SK-N-SH (cell line): ENCODE results near the gene CLRN2. TPM values are rescaled to one million over a fixed set of nuclear protein-coding genes. Genes with fewer than 3 reads are reported as not detected.

Experiments
- CTCF ChIA-PET: fragments of 300-600, 350-600 bp; formaldehyde crosslinking; extraction: SDS; loops from one replicate; lab custom pipeline; 2021; lab: Yijun Ruan, JAX
- POLR2A ChIA-PET: fragments of 350-600 bp; sonication (Branson Sonifier 250); formaldehyde crosslinking; extraction: SDS; loops from one replicate; lab custom pipeline; 2020; ENCODE audit warnings: antibody characterized with exemption, inconsistent platforms; lab: Yijun Ruan, JAX
- DNase-seq: peaks from one replicate; pipeline ENCODE4 v3.0.0; 2012
- H2AFZ ChIP-seq: fragments of 200-600 bp; sonication (generic); 2 replicates; pipeline ENCODE4 v1.8.1; 2016; ENCODE audit warnings: antibody characterized with exemption, mild to moderate bottlenecking, low read depth
- H3F3A ChIP-seq: fragments of 200-600 bp; sonication (generic); replicated peaks from 2 replicates; pipeline ENCODE3; 2016; ENCODE audit warnings: antibody characterized with exemption, mild to moderate bottlenecking; ENCODE audit not compliant: insufficient read depth
- H3K27ac ChIP-seq, 2 experiments: fragments of 200-500 bp in 1 of 2; fragments of 200-600 bp in 1 of 2; sonication (Bioruptor generic) in 1 of 2; sonication (generic), shearing (Covaris generic) in 1 of 2; 2 replicates each; pipeline versions ENCODE4 v1.5.1 to v1.6.1; 2014 to 2016; ENCODE audit warnings: low read depth in 2 of 2, inconsistent platforms in 1 of 2, low read length in 1 of 2, mild to moderate bottlenecking in 1 of 2, mixed read lengths in 1 of 2
- H3K27me3 ChIP-seq: fragments of 200-600 bp; sonication (generic), shearing (Covaris generic); 2 replicates; pipeline ENCODE4 v1.6.1; 2016; ENCODE audit warnings: mixed run types; ENCODE audit not compliant: insufficient read depth
- H3K36me3 ChIP-seq, 2 experiments: fragments of 200-500 bp in 1 of 2; fragments of 200-600 bp in 1 of 2; sonication (Bioruptor generic) in 1 of 2; sonication (generic) in 1 of 2; replicated peaks in 1 of 2; 2 replicates each; pipeline versions ENCODE3 to v1.5.1; 2014 to 2016; ENCODE audit warnings: low read length in 1 of 2, mild to moderate bottlenecking in 1 of 2; ENCODE audit not compliant: insufficient read depth in 2 of 2, control insufficient read depth in 1 of 2
- H3K4me1 ChIP-seq, 2 experiments: fragments of 200-500 bp in 1 of 2; fragments of 200-600 bp in 1 of 2; sonication (Bioruptor generic) in 1 of 2; sonication (generic), shearing (Covaris generic) in 1 of 2; 2 replicates each; pipeline versions ENCODE4 v1.5.1 to v1.6.1; 2014 to 2016; ENCODE audit warnings: low read depth in 1 of 2, low read length in 1 of 2, mixed run types in 1 of 2; ENCODE audit not compliant: insufficient read depth in 2 of 2, control insufficient read depth in 1 of 2
- H3K4me2 ChIP-seq: fragments of 200-600 bp; sonication (generic), shearing (Covaris generic); 2 replicates; pipeline ENCODE4 v1.6.1; 2017; ENCODE audit warnings: mixed run types
- H3K4me3 ChIP-seq, 2 experiments: fragments of 200-500 bp in 1 of 2; fragments of 200-600 bp in 1 of 2; sonication (Bioruptor generic) in 1 of 2; sonication (generic), shearing (Covaris generic) in 1 of 2; 2 replicates each; pipeline versions ENCODE4 v1.5.1 to v1.8.1; 2014 to 2016; ENCODE audit warnings: low read depth in 2 of 2, inconsistent platforms in 1 of 2, low read length in 1 of 2, mild to moderate bottlenecking in 1 of 2, mixed read lengths in 1 of 2, moderate library complexity in 1 of 2
- H3K79me2 ChIP-seq: fragments of 200-600 bp; sonication (generic); 2 replicates; pipeline ENCODE4 v1.8.1; 2017; ENCODE audit warnings: mild to moderate bottlenecking; ENCODE audit not compliant: insufficient read depth
- H3K9ac ChIP-seq: fragments of 200-600 bp; sonication (generic); 2 replicates; pipeline ENCODE4 v1.6.1; 2017; ENCODE audit warnings: mixed run types
- H3K9me2 ChIP-seq: fragments of 200-600 bp; sonication (generic); 2 replicates; pipeline ENCODE4 v1.6.1; 2017; ENCODE audit warnings: mixed run types
- H3K9me3 ChIP-seq: fragments of 200-600 bp; sonication (generic); 2 replicates; pipeline ENCODE4 v1.6.1; 2017; ENCODE audit warnings: mixed run types, mild to moderate bottlenecking, moderate library complexity
- H4K20me1 ChIP-seq: fragments of 200-600 bp; sonication (generic); 2 replicates; pipeline ENCODE4 v1.6.1; 2017; ENCODE audit warnings: mild to moderate bottlenecking, mixed run types; ENCODE audit not compliant: insufficient read depth
- CHD2 ChIP-seq: fragments of 150-350 bp; IDR thresholded peaks from 2 replicates; pipeline ENCODE4 v1.6.1; 2018; ENCODE audit warnings: low read length; ENCODE audit not compliant: partially characterized antibody
- CTCF ChIP-seq: fragments of 200-600 bp; sonication (generic); IDR thresholded peaks from 2 replicates; pipeline ENCODE4 v1.6.1; 2017; ENCODE audit warnings: antibody characterized with exemption, mild to moderate bottlenecking, moderate library complexity
- EP300 ChIP-seq, 2 experiments: IDR thresholded peaks; 2 replicates each; pipeline versions ENCODE4 v1.4.0 to v1.6.1; 2012; ENCODE audit warnings: borderline replicate concordance in 1 of 2, low read depth in 1 of 2, low read length in 1 of 2
- FOSL2 ChIP-seq: IDR thresholded peaks from 2 replicates; pipeline ENCODE4 v1.4.0; 2012; ENCODE audit warnings: low read depth, mild to moderate bottlenecking, moderate library complexity, borderline replicate concordance
- FOXJ3 ChIP-seq: sonication (generic); formaldehyde crosslinking; IDR thresholded peaks from 2 replicates; pipeline ENCODE4 v1.5.1; 2020; ENCODE audit warnings: mild to moderate bottlenecking, missing genetic modification reagents
- FOXM1 ChIP-seq: IDR thresholded peaks from 2 replicates; pipeline ENCODE4 v1.4.0; 2012; ENCODE audit warnings: low read depth, mild to moderate bottlenecking
- GATA2 ChIP-seq: sonication (generic); formaldehyde crosslinking; IDR thresholded peaks from 2 replicates; pipeline ENCODE4 v1.5.0; 2020; ENCODE audit warnings: mild to moderate bottlenecking, missing genetic modification reagents
- JUND ChIP-seq: IDR thresholded peaks from 2 replicates; pipeline ENCODE4 v1.4.0; 2012
- MAX ChIP-seq: IDR thresholded peaks from 2 replicates; pipeline ENCODE4 v1.4.0; 2012; ENCODE audit warnings: low read depth
- MXI1 ChIP-seq: IDR thresholded peaks from 2 replicates; pipeline ENCODE4 v1.6.1; 2012; ENCODE audit warnings: mild to moderate bottlenecking, low read depth, low read length, improper control_type of control experiment
- NRF1 ChIP-seq: IDR thresholded peaks from 2 replicates; pipeline ENCODE4 v1.6.1; 2012; ENCODE audit warnings: low read depth, mild to moderate bottlenecking, low read length
- POLR2AphosphoS5 ChIP-seq: IDR thresholded peaks from 2 replicates; pipeline ENCODE4 v1.6.1; 2012; ENCODE audit warnings: low read depth, low read length
- RAD21 ChIP-seq: IDR thresholded peaks from 2 replicates; pipeline ENCODE4 v1.6.1; 2012; ENCODE audit warnings: mild to moderate bottlenecking, low read length
- RCOR1 ChIP-seq: fragments of 150-350 bp; IDR thresholded peaks from 2 replicates; pipeline ENCODE4 v1.6.1; 2017; ENCODE audit warnings: antibody characterized with exemption, low read length
- REST ChIP-seq: IDR thresholded peaks from 2 replicates; pipeline ENCODE4 v1.6.1; 2012; ENCODE audit warnings: mild to moderate bottlenecking, low read depth, low read length, moderate library complexity
- SIN3A ChIP-seq: IDR thresholded peaks from 2 replicates; pipeline ENCODE4 v1.6.1; 2012; ENCODE audit warnings: low read depth, mild to moderate bottlenecking, low read length, moderate library complexity, borderline replicate concordance
- TCF12 ChIP-seq: IDR thresholded peaks from 2 replicates; pipeline ENCODE4 v1.4.0; 2012
- TEAD4 ChIP-seq: IDR thresholded peaks from 2 replicates; pipeline ENCODE4 v1.4.0; 2012; ENCODE audit warnings: mild to moderate bottlenecking, borderline replicate concordance; ENCODE audit not compliant: insufficient read depth
- WGBS: methylation state at CpG from one replicate; pipeline ENCODE4 v1.1.6; 2017; ENCODE audit warnings: low lambda C conversion rate; 5-methylcytosine and 5-hydroxymethylcytosine counted together
- polyA plus RNA-seq, 3 experiments: library from polyadenylated mRNA; depleted of rRNA; stranded (reverse); fragments of >200 nt; gene quantifications; 2 replicates each; pipeline ENCODE4 v1.2.3, GENCODE V29; 2012

CLRN2 gene
- polyA plus RNA-seq, 1 of the 3 experiments (the other 2 are of a cell fraction), result not detected

- Histone ChIP-seq H3K4me2 (no peak overlapping the region), H2AFZ (no peak overlapping the region), H3K27me3 (peaks cover 8% of the 10 kb centered on the region; the same call in 1 of the 2 replicates), H3K9me3 (no peaks in the 10 kb centered on the region), H3K27ac (no peak overlapping the region)
- CTCF ChIA-PET, result interaction anchor here (1.0 to 4.8 kb wide), 4 partner anchors 10 to 258 kb away, joined by 3 to 44 read pairs (median 24); partner anchors contain the start of genes DCAF16 and NCAPG
- TF ChIP-seq FOXJ3 (CRISPR knock-in tag) (no peak), FOXM1 (no peak), FOSL2 (no peak), EP300 (IDR thresholded peaks at IDR 0.05; ENCODE audit: borderline replicate concordance in 1 of 2, low read depth in 1 of 2, low read length in 1 of 2) (no peak), CTCF (no peak)
- TF ChIP-seq, all 33 proteins: peak for 0
- Histone ChIP-seq H3K4me3 (no peak overlapping the region), H4K20me1 (no peaks in the 10 kb centered on the region), H3K36me3 (no peaks in the 10 kb centered on the region), H3K4me1 (peaks cover 0 to 5% of the 10 kb centered on the region in 2 experiments; a peak in 1 of 4 replicates), H3K9ac (no peak overlapping the region), H3K9me2 (no peaks in the 10 kb centered on the region), H3K79me2 (no peaks in the 10 kb centered on the region), H3F3A (no peaks in the 10 kb centered on the region)
- 96% methylated on average over 3 of the region's 3 CpGs for WGBS
- no peak for DNase-seq
- POLR2A ChIA-PET, result no interaction called here
Observed at GRCh38 chr4:17550549-17550948, 35.6 kb downstream of the CLRN2 start.

- CTCF ChIA-PET, result interaction anchor here (0.6 to 3.8 kb wide), 3 partner anchors 16 to 519 kb away, joined by 3 to 17 read pairs (median 3); no protein-coding TSS in a partner anchor
- no peak overlapping the region; a peak in 1 of 4 replicates for H3K27ac ChIP-seq
- H3K4me1 ChIP-seq, result peaks cover 0 to 5% of the 10 kb centered on the region in 2 experiments; a peak in 1 of 4 replicates
- H2AFZ ChIP-seq, result no peak overlapping the region
- H4K20me1 ChIP-seq, result no peaks in the 10 kb centered on the region
- WGBS, result 29% methylated on average over 5 of the region's 5 CpGs
- no peaks in the 10 kb centered on the region for H3K79me2 ChIP-seq
- H3K9me2 ChIP-seq, result no peaks in the 10 kb centered on the region
- no peaks in the 10 kb centered on the region for H3F3A ChIP-seq
- peaks cover 10% of the 10 kb centered on the region; the same call in 1 of the 2 replicates for H3K27me3 ChIP-seq
- no peak overlapping the region for H3K4me2 ChIP-seq
- no peaks in the 10 kb centered on the region for H3K36me3 ChIP-seq
- no peak for TF ChIP-seq MXI1
- TF ChIP-seq CHD2, result peak; percentile 62
- TF ChIP-seq FOSL2, result no peak
- TF ChIP-seq FOXJ3 (CRISPR knock-in tag), result peak; percentile 30; the same call in 1 of the 2 replicates
- no peak for TF ChIP-seq MAX
- peak; percentile 65; the same call in 1 of the 2 replicates for TF ChIP-seq RCOR1
- TF ChIP-seq TEAD4, result no peak
- no peak for TF ChIP-seq TCF12
- no peak for TF ChIP-seq POLR2AphosphoS5
- peak; percentile 76 for TF ChIP-seq GATA2
- no peak for TF ChIP-seq NRF1
- TF ChIP-seq REST, result no peak
- peak; percentile 16; the same call in 1 of the 2 replicates for TF ChIP-seq RAD21
- TF ChIP-seq EP300 (IDR thresholded peaks at IDR 0.05; ENCODE audit: borderline replicate concordance in 1 of 2, low read depth in 1 of 2, low read length in 1 of 2), result peak in 1 of 2 experiments; percentile 79; a peak in 2 of 4 replicates
- no peak for TF ChIP-seq SIN3A
- TF ChIP-seq JUND, result no peak
- H3K9ac ChIP-seq, result no peak overlapping the region
- no peak overlapping the region for H3K4me3 ChIP-seq
- no peaks in the 10 kb centered on the region for H3K9me3 ChIP-seq
- peak; percentile 60 for DNase-seq
- POLR2A ChIA-PET, result interaction anchor here (1.3 kb wide), 1 partner anchor 26 kb away, joined by 4 read pairs; no protein-coding TSS in a partner anchor
Observed at GRCh38 chr4:17552427-17552826, 37.5 kb downstream of the CLRN2 start.
